ENCODE measurements around the gene DPP10.

The DPP10 gene

DNA sequence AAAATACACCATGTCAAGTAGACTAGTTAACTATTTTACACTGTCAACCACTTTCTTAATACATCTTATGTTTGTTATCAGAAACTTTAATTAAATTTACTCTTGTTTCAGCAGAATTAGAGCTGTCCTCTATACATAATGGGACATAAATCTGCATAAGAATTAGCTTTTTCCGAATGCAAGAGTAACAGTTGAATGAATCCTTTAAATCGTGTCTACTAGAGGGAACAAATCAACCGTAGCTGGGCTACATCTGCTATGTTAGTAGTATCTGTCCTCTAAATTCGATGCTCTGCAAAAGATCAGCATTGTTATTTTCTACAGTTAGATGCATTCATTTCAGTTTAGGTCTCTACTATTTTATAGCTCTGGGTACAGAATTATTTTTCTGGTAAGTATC, 1090.6 kb downstream of the DPP10 start:
- POLR2A ChIA-PET = no interaction called here
- no peak for DNase-seq (ENCODE audit: low read depth, low spot score)
- no peak overlapping the region for H3K4me3 ChIP-seq (ENCODE audit: low read depth, low read length)
- CTCF ChIA-PET = no interaction called here
- TF ChIP-seq, protein P1, sequence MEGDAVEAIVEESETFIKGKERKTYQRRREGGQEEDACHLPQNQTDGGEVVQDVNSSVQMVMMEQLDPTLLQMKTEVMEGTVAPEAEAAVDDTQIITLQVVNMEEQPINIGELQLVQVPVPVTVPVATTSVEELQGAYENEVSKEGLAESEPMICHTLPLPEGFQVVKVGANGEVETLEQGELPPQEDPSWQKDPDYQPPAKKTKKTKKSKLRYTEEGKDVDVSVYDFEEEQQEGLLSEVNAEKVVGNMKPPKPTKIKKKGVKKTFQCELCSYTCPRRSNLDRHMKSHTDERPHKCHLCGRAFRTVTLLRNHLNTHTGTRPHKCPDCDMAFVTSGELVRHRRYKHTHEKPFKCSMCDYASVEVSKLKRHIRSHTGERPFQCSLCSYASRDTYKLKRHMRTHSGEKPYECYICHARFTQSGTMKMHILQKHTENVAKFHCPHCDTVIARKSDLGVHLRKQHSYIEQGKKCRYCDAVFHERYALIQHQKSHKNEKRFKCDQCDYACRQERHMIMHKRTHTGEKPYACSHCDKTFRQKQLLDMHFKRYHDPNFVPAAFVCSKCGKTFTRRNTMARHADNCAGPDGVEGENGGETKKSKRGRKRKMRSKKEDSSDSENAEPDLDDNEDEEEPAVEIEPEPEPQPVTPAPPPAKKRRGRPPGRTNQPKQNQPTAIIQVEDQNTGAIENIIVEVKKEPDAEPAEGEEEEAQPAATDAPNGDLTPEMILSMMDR (IDR thresholded peaks at IDR 0.05; ENCODE audit: insufficient read depth, low read length, missing control alignments) = no peak

DNA sequence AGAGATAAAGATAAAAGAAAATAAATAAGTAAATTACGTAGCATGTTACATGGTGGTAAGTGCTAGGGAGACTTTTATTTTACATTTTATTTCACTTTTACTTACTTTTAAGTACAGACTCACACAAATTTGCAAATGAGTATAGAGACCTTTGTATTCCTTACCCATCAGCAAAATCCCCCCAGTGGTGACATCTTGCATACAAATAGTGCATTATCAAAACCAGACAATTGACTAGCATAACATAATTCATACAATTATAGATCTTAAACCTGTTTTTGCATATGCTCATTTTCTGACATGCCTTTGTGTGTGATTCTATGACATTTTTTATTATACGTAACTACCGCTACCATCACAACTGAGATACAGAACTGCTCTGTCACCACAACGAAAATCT, 1099.4 kb downstream of the DPP10 start:
- CTCF ChIA-PET = no interaction called here
- no peak overlapping the region for H3K4me3 ChIP-seq (ENCODE audit: low read depth, low read length)
- POLR2A ChIA-PET = no interaction called here
- no peak for DNase-seq (ENCODE audit: low read depth, low spot score)
- TF ChIP-seq, protein P1 (IDR thresholded peaks at IDR 0.05; ENCODE audit: insufficient read depth, low read length, missing control alignments) = no peak

DNA sequence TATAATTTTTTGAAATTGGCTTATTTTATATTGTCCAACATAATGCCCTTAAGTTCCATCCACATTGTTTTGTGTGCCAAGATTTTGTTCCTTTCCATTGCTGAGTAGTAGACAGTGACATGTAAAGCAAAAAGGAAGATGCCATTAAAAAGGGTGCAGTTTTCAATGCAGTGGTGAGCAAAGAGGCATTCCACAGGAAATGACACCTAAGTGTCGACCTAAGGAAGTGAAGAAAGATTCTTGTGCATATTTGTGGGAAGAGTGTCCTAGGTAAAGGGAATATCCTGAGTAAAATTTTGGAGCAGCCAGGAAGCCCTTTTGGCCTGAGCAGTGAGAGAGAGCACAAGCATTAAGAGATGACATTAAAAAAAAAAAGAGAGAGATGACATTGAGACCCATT, 1099.9 kb downstream of the DPP10 start:
- TF ChIP-seq, protein P1 (IDR thresholded peaks at IDR 0.05; ENCODE audit: insufficient read depth, low read length, missing control alignments) = no peak
- POLR2A ChIA-PET = no interaction called here
- no peak overlapping the region for H3K4me3 ChIP-seq (ENCODE audit: low read depth, low read length)
- DNase-seq (ENCODE audit: low read depth, low spot score) = no peak
- CTCF ChIA-PET = no interaction called here

DNA sequence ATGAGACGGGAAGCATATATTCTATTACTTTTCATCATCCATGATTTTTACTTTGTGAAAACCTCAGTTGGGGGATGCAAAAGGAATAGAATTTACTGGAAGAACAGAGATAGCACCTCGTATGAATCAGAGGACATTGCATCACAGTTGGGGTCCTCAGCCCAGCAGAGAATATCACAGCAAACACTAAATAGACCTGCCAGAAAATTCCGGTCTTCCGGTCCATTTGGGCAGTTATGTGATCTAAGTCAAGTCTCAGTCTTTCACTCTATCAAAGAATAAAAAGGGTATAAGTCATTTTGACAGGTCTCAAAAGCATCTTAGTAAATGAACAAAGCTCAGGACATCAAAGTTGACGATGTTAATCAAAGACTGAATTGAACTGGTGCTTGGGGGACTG, 1100.6 kb downstream of the DPP10 start:
- ChIA-PET POLR2A (no interaction called here), CTCF (no interaction called here)
- H3K4me3 ChIP-seq (ENCODE audit: low read depth, low read length) = no peak overlapping the region
- DNase-seq (ENCODE audit: low read depth, low spot score) = no peak
- TF ChIP-seq, protein P1 (IDR thresholded peaks at IDR 0.05; ENCODE audit: insufficient read depth, low read length, missing control alignments) = no peak

DNA sequence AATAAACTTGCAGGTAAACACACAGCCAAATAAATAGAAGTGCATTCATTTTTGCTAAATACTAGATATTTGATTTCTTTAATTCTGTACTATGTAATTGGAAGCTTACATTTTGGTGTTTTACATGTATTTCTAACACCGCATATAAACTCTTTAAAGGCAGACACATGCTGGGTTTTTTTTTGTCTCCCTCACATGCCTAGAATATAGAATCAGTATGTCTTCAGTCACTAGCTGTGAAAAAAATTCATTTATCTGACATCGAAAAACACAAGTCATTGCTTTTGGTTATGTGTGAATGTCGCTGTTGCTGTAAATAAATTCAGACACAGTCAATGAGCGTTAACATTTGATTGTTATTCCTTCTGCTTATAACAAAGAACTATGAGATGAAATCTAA, 1101.0 kb downstream of the DPP10 start:
- CTCF ChIA-PET = no interaction called here

DNA sequence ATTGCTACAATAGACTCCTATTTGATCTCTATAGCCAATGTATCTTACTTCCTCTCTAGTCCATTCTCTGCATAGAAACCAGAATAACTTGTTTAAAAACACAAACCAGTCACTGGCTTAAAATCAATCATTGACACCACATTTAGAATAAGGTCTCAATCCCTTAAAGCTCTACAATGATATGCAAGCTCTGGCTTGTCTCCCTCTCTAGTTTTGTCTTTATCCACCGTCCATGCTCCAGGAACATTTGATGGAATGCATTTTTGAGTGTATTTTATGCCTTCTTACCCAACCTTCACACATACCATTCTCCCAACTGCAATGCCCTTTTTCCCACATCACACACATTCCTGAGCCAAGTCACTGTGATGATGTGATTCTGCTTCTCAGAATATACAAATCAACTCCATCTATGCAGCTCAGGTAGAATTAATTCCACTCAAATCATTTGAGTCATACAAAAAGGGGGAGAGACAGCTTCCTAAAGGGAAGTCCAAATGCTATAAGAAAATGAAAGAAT, 1107.2 kb downstream of the DPP10 start:
- POLR2A ChIA-PET = no interaction called here
- no peak for DNase-seq (ENCODE audit: low read depth, low spot score)
- CTCF ChIA-PET = no interaction called here
- no peak overlapping the region for H3K4me3 ChIP-seq (ENCODE audit: low read depth, low read length)
- TF ChIP-seq, protein P1 (IDR thresholded peaks at IDR 0.05; ENCODE audit: insufficient read depth, low read length, missing control alignments) = no peak

More for the DNA sequence above, 1101.0 kb downstream of the DPP10 start:
- no peak overlapping the region for H3K4me3 ChIP-seq (ENCODE audit: low read depth, low read length)
- POLR2A ChIA-PET = no interaction called here
- DNase-seq (ENCODE audit: low read depth, low spot score) = no peak
- TF ChIP-seq, protein P1 (IDR thresholded peaks at IDR 0.05; ENCODE audit: insufficient read depth, low read length, missing control alignments) = no peak

Data from AG04449 (cell line).